Liver (tissue), 3 donors: ENCODE results near the gene EOLA1.

Source experiments
- FOXA1 ChIP-seq: IDR thresholded peaks from 2 replicates; pipeline ENCODE4 v1.6.1; 2016; ENCODE audit warnings: antibody characterized with exemption
- JUND ChIP-seq, 2 donors: IDR thresholded peaks; 2 replicates each; pipeline ENCODE4 v1.6.1; 2016; ENCODE audit warnings: antibody characterized with exemption in 2 of 2
- RAD21 ChIP-seq, 2 donors: IDR thresholded peaks; 2 replicates each; pipeline ENCODE4 v1.6.1; 2016; ENCODE audit warnings: antibody characterized with exemption in 2 of 2, mild to moderate bottlenecking in 2 of 2
- TAF1 ChIP-seq: conservative IDR thresholded peaks from 2 replicates; pipeline ENCODE4 v1.6.1; 2016; ENCODE audit warnings: antibody characterized with exemption, mild to moderate bottlenecking
- TF ChIP-seq, protein P1 (sequence below): fragments of 150-350 bp; IDR thresholded peaks from 2 replicates; pipeline ENCODE4 v1.5.1; 2017; ENCODE audit warnings: improper control_type of control experiment, low read depth, low read length; ENCODE audit not compliant: missing input control
- TF ChIP-seq, protein P2 (sequence below): IDR thresholded peaks from 2 replicates; pipeline ENCODE4 v1.6.1; 2016; ENCODE audit warnings: antibody characterized with exemption
- TF ChIP-seq, protein P3 (sequence below): IDR thresholded peaks from 2 replicates; pipeline ENCODE4 v1.6.1; 2016; ENCODE audit warnings: antibody characterized with exemption, mild to moderate bottlenecking
- donor health status: healthy.
- donor health status: healthy.

DNA sequence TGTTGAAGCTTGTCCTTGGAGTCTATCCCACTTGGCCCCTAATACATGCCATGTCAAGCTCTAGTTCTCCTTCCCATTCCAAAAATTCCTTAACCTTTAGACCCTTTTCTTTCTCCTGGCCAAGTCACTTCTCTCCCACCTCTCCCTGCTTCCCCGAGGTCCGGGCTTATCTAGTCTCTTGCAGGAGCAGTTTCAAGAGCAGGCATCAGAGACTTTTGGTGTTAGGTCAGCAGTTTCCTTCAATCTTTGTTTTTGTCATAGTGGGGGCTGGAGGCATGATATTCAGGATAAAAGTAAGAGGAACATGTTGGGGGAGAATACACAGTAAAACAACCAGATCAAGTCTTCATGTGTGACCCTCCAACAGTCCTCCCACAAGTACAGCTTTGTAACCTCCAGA is 24.2 kb upstream of the EOLA1 start:
- TF ChIP-seq, protein P1, sequence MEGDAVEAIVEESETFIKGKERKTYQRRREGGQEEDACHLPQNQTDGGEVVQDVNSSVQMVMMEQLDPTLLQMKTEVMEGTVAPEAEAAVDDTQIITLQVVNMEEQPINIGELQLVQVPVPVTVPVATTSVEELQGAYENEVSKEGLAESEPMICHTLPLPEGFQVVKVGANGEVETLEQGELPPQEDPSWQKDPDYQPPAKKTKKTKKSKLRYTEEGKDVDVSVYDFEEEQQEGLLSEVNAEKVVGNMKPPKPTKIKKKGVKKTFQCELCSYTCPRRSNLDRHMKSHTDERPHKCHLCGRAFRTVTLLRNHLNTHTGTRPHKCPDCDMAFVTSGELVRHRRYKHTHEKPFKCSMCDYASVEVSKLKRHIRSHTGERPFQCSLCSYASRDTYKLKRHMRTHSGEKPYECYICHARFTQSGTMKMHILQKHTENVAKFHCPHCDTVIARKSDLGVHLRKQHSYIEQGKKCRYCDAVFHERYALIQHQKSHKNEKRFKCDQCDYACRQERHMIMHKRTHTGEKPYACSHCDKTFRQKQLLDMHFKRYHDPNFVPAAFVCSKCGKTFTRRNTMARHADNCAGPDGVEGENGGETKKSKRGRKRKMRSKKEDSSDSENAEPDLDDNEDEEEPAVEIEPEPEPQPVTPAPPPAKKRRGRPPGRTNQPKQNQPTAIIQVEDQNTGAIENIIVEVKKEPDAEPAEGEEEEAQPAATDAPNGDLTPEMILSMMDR = no peak
- TF ChIP-seq, protein P2, sequence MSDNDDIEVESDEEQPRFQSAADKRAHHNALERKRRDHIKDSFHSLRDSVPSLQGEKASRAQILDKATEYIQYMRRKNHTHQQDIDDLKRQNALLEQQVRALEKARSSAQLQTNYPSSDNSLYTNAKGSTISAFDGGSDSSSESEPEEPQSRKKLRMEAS = no peak
- TF ChIP-seq, protein P3, sequence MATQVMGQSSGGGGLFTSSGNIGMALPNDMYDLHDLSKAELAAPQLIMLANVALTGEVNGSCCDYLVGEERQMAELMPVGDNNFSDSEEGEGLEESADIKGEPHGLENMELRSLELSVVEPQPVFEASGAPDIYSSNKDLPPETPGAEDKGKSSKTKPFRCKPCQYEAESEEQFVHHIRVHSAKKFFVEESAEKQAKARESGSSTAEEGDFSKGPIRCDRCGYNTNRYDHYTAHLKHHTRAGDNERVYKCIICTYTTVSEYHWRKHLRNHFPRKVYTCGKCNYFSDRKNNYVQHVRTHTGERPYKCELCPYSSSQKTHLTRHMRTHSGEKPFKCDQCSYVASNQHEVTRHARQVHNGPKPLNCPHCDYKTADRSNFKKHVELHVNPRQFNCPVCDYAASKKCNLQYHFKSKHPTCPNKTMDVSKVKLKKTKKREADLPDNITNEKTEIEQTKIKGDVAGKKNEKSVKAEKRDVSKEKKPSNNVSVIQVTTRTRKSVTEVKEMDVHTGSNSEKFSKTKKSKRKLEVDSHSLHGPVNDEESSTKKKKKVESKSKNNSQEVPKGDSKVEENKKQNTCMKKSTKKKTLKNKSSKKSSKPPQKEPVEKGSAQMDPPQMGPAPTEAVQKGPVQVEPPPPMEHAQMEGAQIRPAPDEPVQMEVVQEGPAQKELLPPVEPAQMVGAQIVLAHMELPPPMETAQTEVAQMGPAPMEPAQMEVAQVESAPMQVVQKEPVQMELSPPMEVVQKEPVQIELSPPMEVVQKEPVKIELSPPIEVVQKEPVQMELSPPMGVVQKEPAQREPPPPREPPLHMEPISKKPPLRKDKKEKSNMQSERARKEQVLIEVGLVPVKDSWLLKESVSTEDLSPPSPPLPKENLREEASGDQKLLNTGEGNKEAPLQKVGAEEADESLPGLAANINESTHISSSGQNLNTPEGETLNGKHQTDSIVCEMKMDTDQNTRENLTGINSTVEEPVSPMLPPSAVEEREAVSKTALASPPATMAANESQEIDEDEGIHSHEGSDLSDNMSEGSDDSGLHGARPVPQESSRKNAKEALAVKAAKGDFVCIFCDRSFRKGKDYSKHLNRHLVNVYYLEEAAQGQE = no peak
- TF ChIP-seq FOXA1 = no peak
- no peak for TF ChIP-seq TAF1
- no peak for TF ChIP-seq JUND (IDR thresholded peaks at IDR 0.05)
- TF ChIP-seq RAD21 (IDR thresholded peaks at IDR 0.05) = no peak
